Measurements from ENCODE around the gene B4GALT1.

GRCh38 chr9:33197279-33198152 lies 30.4 kb upstream of the B4GALT1 start:
- no peak for TF ChIP-seq CTCF (optimal IDR thresholded peaks at IDR 0.05 in 1 of 3, IDR thresholded peaks at IDR 0.05 in 1 of 3, conservative IDR thresholded peaks at IDR 0.05 in 1 of 3; ENCODE audit: extremely low read depth in 1 of 3, insufficient read depth in 2 of 3, low read length in 3 of 3)
- TF ChIP-seq EZH2 (IDR thresholded peaks at IDR 0.05; ENCODE audit: low read length), result no peak

Data from keratinocyte (primary cell).